Hepatocyte (in vitro differentiated cells): ENCODE measurements around the gene TTC28. TPM values are rescaled to one million over a fixed set of nuclear protein-coding genes. Genes with fewer than 3 reads are reported as not detected.
"Not testable (repeated sequence)": the region's sequence is repeated elsewhere in the genome, so short reads cannot be mapped to it uniquely, and the experiment has no call there.

Experiments
- DNase-seq: peaks from one replicate; pipeline ENCODE4 v3.0.0-alpha.2; 2016; ENCODE audit warnings: low spot score
- H2AFZ ChIP-seq: fragments of 200-600 bp; sonication (generic); 2 replicates; pipeline ENCODE4 v1.6.0; 2016; ENCODE audit warnings: antibody characterized with exemption, mild to moderate bottlenecking
- H3K27ac ChIP-seq: fragments of 200-600 bp; sonication (generic); 2 replicates; pipeline ENCODE4 v1.5.1; 2016; ENCODE audit warnings: mild to moderate bottlenecking
- H3K27me3 ChIP-seq: fragments of 200-600 bp; sonication (generic); 2 replicates; pipeline ENCODE4 v1.6.1; 2016
- H3K36me3 ChIP-seq: fragments of 200-600 bp; sonication (generic); replicated peaks from 2 replicates; pipeline ENCODE4 v1.5.1; 2016; ENCODE audit warnings: low read depth; ENCODE audit not compliant: insufficient read depth
- H3K4me1 ChIP-seq: fragments of 200-600 bp; sonication (generic); 2 replicates; pipeline ENCODE4 v1.5.1; 2016; ENCODE audit warnings: mild to moderate bottlenecking, moderate library complexity; ENCODE audit not compliant: insufficient read depth
- H3K4me2 ChIP-seq: fragments of 200-600 bp; sonication (generic); 2 replicates; pipeline ENCODE4 v1.6.0; 2016
- H3K4me3 ChIP-seq: fragments of 200-600 bp; sonication (generic); 2 replicates; pipeline ENCODE4 v1.5.1; 2016; ENCODE audit warnings: mild to moderate bottlenecking
- H3K79me2 ChIP-seq: fragments of 200-600 bp; sonication (generic); 2 replicates; pipeline ENCODE4 v1.6.0; 2017; ENCODE audit warnings: mild to moderate bottlenecking
- H3K9me2 ChIP-seq: fragments of 200-600 bp; sonication (generic); replicated peaks from 2 replicates; pipeline ENCODE4 v1.6.0; 2017; ENCODE audit warnings: mild to moderate bottlenecking; ENCODE audit not compliant: insufficient read depth
- H3K9me3 ChIP-seq: fragments of 200-600 bp; sonication (generic); 2 replicates; pipeline ENCODE4 v1.5.1; 2016; ENCODE audit warnings: low read depth, mild to moderate bottlenecking
- H4K20me1 ChIP-seq: fragments of 200-600 bp; sonication (generic); 2 replicates; pipeline ENCODE4 v1.6.0; 2016; ENCODE audit warnings: mild to moderate bottlenecking; ENCODE audit not compliant: insufficient read depth, poor library complexity, severe bottlenecking
- CTCF ChIP-seq: fragments of 200-600 bp; sonication (generic); IDR thresholded peaks from 2 replicates; pipeline ENCODE4 v1.5.1; 2016; ENCODE audit warnings: antibody characterized with exemption, mild to moderate bottlenecking; ENCODE audit not compliant: poor library complexity
- EZH2 ChIP-seq: fragments of 200-600 bp; sonication (generic); IDR thresholded peaks from 2 replicates; pipeline ENCODE4 v1.6.1; 2016; ENCODE audit warnings: antibody characterized with exemption, mild to moderate bottlenecking, borderline replicate concordance
- EZH2phosphoT487 ChIP-seq: fragments of 200-600 bp; sonication (generic); IDR thresholded peaks from one replicate; pipeline ENCODE4 v1.6.1; 2018; ENCODE audit warnings: antibody characterized with exemption, mild to moderate bottlenecking, low read depth, moderate library complexity; ENCODE audit not compliant: unreplicated experiment, severe bottlenecking
- WGBS: methylation state at CpG from one replicate; pipeline ENCODE4 v1.1.6; 2016; ENCODE audit warnings: low lambda C conversion rate; ENCODE audit errors: missing lambda C conversion rate; 5-methylcytosine and 5-hydroxymethylcytosine counted together
- polyA plus RNA-seq: library from polyadenylated mRNA; unstranded; fragments of >200 nt; fragmentation: Nextera tagmentation; extraction: Ambion mirVana; gene quantifications from 2 replicates; pipeline ENCODE4 v1.2.1, GENCODE V29; 2016
- total RNA-seq: library from RNA; depleted of rRNA; stranded (reverse); fragments of >200 nt; gene quantifications from 2 replicates; pipeline ENCODE4 v1.2.3, GENCODE V29; 2014

Gene TTC28
- total and polyA plus RNA-seq, 2 experiments from 2014 or later = 14.7 to 30.4 TPM

- H3K9me2 ChIP-seq = no peaks in the 10 kb centered on the region
- no peak overlapping the region for H3K4me2 ChIP-seq
- no peaks in the 10 kb centered on the region for H3K36me3 ChIP-seq
- no peak overlapping the region for H2AFZ ChIP-seq
- DNase-seq = no peak
- H3K9me3 ChIP-seq = no peaks in the 10 kb centered on the region
- H3K27ac ChIP-seq = no peak overlapping the region
- no peaks in the 10 kb centered on the region for H4K20me1 ChIP-seq
- no peaks in the 10 kb centered on the region for H3K79me2 ChIP-seq
- no peaks in the 10 kb centered on the region for H3K4me1 ChIP-seq
- no peak overlapping the region for H3K4me3 ChIP-seq
- H3K27me3 ChIP-seq = no peaks in the 10 kb centered on the region
- no peak for TF ChIP-seq EZH2
- TF ChIP-seq CTCF = no peak
- TF ChIP-seq EZH2phosphoT487 = no peak
Observed at GRCh38 chr22:28171712-28172111, 507.9 kb downstream of the TTC28 start.

- H4K20me1 ChIP-seq = no peaks in the 10 kb centered on the region
- H3K4me2 ChIP-seq = no peak overlapping the region
- no peaks in the 10 kb centered on the region for H3K9me3 ChIP-seq
- TF ChIP-seq EZH2 = no peak
- no peak for TF ChIP-seq EZH2phosphoT487
- TF ChIP-seq CTCF = no peak
- WGBS = 89% methylated on average over 2 of the region's 2 CpGs
- no peaks in the 10 kb centered on the region for H3K36me3 ChIP-seq
- H3K27ac ChIP-seq = no peak overlapping the region
- no peak overlapping the region for H3K4me3 ChIP-seq
- H3K4me1 ChIP-seq = no peaks in the 10 kb centered on the region
- H3K27me3 ChIP-seq = no peaks in the 10 kb centered on the region
- DNase-seq = no peak
- no peak overlapping the region for H2AFZ ChIP-seq
- no peaks in the 10 kb centered on the region for H3K79me2 ChIP-seq
- no peaks in the 10 kb centered on the region for H3K9me2 ChIP-seq
Observed at GRCh38 chr22:28171115-28171514, 508.5 kb downstream of the TTC28 start.

GRCh38 chr22:28169314-28169713 lies 510.3 kb downstream of the TTC28 start:
- not testable (repeated sequence) for H2AFZ ChIP-seq, DNase-seq, H3K9me2 ChIP-seq, H3K4me2 ChIP-seq, H3K4me3 ChIP-seq, H4K20me1 ChIP-seq, H3K36me3 ChIP-seq, H3K9me3 ChIP-seq, H3K27me3 ChIP-seq, H3K79me2 ChIP-seq, H3K27ac ChIP-seq, H3K4me1 ChIP-seq
- 98% methylated on average over 2 of the region's 2 CpGs for WGBS

- DNase-seq = no peak
- Histone ChIP-seq H3K9me2 (no peaks in the 10 kb centered on the region), H2AFZ (no peak overlapping the region), H3K4me3 (no peak overlapping the region), H3K4me1 (no peaks in the 10 kb centered on the region), H3K9me3 (no peaks in the 10 kb centered on the region), H3K27ac (no peak overlapping the region), H3K27me3 (no peaks in the 10 kb centered on the region), H3K79me2 (no peaks in the 10 kb centered on the region), H3K36me3 (no peaks in the 10 kb centered on the region), H3K4me2 (no peak overlapping the region), H4K20me1 (no peaks in the 10 kb centered on the region)
- TF ChIP-seq CTCF (no peak), EZH2 (no peak), EZH2phosphoT487 (no peak)
Observed at GRCh38 chr22:28155808-28156207, 523.8 kb downstream of the TTC28 start.
